Stimulated activated CD8-positive, alpha-beta memory T cell treated with anti-CD3 and anti-CD28 coated beads, Interleukin-4, amount 100 ng/mL, for 48 hours (primary cell): ENCODE data around the gene MRPL23.
A peak's percentile ranks its signal among the peaks of the same experiment; 100 is the strongest.
"Not testable (repeated sequence)": the region's sequence is repeated elsewhere in the genome, so short reads cannot be mapped to it uniquely, and the experiment has no call there.

ENCODE experiments used
- DNase-seq: peaks from one replicate; pipeline ENCODE4 v3.0.0-alpha.2; 2020

Gene MRPL23

DNA sequence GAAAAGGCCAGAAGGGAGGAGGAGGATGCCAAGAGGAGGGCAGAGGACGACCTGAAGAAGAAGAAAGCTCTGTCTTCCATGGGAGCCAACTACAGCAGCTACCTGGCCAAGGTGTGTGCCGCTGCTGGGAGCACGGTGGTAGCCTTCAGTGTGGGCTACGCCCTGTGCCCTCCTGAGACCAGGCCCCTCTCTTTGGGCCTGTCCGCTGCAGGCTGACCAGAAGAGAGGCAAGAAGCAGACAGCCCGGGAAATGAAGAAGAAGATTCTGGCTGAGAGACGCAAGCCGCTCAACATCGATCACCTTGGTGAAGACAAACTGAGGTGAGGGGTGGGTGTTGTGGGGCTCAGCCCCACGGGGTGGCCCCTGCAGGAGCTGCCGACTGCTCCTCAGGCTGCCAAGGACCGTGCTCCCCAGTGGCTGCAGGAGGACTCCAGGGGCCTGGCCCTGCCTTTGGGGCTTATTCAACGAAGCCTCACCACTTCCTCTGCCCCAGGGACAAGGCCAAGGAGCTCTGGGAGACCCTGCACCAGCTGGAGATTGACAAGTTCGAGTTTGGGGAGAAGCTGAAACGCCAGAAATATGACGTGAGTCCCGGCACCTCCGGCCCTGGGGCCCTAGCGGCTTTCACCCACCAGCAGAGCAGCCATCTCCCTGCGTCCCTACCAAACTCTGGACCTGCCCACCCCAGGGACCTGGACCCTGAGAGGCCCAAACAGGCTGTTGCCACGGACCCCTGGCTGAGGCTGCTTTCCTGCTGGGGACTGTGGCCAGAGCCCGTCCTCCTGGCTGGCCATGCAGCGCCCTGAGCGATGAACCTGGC is 12.6 kb upstream of the MRPL23 start:
- DNase-seq = no peak

DNA sequence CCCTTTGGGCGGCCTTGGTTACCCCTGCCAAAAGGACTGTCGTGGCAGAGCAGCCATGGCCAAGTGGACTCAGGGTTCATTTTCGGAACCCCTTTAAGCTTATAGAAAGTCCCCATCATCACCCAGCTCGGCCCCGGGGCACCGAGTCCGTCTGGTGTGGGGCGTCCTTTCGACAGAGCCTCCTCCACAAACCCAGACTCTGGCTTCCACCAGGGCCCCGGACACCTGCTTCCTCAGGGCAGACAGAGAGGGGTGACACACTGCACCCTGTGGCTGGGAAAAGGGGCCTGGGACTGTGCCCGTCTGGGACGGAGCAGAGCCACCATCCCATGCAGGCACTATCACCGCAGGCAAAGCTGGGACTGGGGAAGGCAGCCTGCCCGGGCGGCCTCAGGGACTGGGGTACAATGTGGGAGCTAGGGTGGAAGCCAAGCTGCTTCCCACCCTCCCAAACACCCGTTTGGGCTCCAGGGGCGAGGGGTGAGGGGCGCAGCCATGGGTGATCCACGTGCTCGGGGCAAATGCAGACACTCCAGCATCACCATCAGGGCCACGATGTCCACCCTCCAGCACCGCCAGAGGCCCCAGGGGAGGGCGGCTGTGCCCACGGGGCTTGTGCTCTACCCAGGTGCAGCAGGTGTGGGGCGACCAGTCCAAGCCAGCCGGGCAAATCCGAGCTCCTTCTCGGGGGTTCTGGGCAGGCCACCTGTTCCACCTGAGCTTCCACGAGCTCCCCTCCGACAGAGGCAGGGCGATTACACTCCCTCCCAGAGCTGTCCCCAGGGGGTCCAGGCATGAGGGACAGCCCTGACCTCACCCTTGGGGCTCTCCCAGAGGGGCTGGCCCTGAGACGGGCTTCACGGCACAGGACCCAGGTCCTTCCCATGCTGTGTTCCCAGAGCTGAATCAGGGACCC is 11.7 kb upstream of the MRPL23 start:
- no peak for DNase-seq

DNA sequence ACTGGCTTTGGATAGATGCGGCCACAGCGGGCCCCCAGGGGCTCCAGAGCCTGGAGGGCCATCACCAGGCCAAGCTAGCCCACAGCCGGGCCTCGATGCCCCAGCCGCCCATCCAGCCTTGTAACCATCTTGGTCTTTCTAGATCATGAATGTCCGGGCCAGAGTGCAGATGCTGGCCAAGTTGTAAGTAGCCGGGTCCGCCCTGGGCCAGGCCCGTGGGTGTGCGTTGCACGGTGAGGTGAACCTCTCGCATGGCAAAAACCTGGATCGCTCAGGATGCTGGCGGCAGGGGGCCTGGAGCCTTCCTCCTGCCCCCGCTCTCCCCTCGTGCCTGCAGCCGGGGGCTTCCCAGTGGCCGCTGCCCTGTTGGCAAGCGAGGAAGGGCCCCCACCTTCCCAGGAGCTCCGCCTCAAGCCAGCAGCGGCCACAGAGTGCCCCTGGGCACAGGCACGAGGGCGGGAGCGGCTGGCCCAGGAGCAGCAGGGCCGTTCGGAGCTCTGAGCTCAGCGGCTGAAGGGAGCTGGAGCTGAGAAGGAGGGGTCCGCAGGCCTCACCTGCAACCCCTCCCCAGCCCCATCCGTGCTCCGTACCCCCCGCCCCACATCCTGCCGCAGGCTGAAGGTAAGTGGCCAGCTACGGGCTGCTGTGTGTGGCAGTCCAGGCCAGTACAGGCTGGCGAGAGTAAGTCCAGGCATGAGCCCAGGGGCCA is 10.9 kb upstream of the MRPL23 start:
- DNase-seq = no peak

DNA sequence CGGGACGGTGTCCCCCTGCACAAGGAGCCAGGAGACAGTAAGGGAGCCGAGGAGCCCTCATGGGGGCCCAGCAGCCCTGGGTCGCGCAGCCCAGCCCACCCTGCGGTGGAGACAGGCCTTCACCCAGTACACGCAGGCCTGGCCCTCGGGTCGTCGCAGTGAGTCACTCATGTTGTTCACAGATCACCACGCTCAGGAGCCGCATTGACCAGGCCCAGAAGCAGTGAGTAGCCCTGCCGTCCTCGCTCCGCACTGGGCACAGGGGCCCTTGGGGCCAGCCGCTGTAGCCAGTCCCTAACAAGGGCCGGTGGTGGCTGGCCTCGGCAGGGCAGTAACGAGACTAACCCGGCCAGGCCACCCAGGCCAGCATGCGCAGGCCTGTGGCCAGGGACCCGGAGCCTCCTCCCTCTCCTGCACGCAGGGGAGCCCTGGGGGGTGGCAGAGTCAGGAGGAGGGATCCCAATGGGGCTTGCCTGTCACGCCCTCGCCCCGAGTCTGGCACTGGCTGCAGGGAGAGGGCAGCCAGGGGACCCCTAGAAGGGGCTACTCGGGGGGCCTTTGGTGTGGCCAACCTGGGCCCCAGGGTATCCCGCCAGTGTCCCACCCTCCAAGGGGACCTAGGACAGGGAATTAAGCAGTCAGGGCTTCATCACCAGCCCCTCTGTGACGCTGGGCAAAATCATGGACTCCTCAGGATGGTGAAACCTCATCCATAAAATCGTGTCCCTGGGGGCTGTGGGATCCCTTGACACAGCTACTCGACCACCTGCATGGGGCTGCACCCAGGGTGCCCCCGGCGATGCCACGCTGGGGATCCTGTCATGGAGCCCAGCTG is 10.1 kb upstream of the MRPL23 start:
- no peak for DNase-seq

DNA sequence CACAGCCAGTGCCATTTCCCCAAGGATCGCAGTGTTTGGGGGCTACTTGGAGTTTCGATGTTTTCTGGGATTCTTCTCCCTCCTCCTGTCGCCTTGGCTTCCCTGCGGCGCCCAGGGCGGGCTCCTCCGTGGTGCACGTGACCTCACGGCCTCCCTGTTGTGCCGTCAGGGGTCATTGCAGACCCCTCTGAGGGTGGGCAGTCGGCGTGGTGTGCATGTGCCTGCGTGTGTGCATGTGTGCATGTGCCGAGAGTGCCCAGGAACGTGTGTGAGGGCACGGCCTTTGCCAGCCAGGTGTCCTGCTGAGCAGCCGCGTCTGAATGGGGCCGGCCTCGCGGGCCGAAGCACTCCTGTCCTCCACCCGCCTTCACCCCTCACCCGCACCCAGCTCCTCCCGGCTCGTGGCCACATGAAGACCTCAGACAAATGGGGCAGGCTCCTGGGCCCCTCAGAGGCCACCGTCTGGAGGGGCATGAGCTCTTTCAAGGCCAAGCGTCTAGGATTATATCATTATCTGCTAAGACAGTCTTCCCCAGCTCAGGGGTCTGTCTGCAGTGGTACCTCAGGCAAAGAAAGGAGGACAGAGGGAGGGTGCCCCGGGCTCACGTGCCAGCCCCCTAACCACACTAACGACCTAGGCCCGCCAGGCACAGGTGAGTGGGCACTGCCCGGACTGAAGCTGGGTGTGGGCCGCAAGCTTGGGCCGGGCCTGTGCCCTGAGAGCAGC is 9.4 kb upstream of the MRPL23 start:
- no peak for DNase-seq

DNA sequence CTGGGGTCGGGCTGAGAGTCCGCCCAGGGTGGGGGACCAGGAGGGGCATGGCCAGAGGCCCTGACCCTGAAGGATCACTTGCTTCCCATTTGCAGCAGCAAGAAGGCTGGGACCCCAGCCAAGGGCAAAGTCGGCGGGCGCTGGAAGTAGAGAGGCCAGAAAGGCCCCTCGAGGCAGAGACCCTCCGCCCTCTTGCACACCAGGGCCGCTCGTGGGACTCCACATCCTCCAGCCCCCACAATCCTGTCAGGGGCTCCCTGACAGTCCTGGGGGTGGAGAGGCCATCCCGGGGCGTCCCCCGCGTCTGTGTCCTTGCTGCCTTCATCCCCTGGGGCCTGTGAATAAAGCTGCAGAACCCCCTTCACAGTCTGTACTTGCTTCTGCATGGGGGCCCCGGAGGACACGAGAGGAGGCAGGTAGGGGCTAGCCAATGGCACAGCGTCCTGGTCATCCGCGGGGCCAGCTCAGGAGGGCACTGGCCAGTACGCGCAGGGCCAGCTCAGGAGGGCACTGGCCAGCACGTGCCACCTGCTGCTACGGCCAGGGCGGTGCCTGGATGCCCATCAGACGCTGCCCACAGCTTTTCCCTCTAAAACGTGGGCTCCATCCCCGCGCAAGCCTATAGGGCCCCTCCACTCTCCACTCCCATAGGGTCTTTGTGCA is 8.7 kb upstream of the MRPL23 start:
- DNase-seq = no peak

DNA sequence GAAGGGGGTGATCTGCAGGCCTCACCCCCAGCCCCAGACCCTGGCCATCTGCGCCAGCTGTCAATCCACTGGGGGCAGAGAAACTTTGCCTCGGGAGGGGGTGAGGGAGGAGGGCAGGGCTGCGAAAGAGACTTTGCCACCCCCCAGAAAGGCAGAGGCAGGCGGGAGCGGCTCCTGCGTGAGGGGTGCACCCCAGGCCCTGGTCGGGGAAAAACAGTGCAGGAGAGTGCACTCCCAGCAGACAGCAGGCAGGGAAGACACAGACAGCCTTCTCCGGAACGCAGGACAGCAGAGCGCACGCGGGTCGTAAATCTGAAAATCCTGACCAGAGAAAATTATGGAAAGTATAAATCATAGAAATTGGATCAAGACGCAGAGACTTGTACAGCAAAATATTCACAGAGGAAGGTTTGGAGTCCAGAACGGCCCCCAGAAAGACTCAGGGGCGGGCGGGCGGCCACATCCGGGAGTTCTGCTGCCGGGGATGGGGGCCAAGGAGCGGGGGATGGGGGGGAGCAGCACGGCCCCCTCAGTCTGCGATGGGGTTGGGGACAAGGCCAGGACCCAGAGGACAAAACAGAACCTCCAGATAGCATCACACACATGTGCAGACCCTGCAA is 8.0 kb upstream of the MRPL23 start:
- no peak for DNase-seq

DNA sequence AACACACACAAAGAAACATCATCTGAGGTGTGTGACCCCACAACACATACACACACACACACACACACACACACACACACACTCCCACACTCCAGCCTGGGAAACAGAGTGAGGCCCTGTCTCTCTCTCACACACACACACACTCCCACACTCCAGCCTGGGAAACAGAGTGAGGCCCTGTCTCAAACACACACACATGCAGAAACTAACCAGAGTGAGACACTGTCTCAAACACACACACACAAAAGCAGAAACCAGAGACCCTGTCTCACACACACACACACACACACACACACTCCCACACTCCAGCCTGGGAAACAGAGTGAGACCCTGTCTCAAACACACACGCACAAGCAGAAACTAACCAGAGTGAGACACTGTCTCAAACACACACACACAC is 7.3 kb upstream of the MRPL23 start:
- DNase-seq = not testable (repeated sequence)

DNA sequence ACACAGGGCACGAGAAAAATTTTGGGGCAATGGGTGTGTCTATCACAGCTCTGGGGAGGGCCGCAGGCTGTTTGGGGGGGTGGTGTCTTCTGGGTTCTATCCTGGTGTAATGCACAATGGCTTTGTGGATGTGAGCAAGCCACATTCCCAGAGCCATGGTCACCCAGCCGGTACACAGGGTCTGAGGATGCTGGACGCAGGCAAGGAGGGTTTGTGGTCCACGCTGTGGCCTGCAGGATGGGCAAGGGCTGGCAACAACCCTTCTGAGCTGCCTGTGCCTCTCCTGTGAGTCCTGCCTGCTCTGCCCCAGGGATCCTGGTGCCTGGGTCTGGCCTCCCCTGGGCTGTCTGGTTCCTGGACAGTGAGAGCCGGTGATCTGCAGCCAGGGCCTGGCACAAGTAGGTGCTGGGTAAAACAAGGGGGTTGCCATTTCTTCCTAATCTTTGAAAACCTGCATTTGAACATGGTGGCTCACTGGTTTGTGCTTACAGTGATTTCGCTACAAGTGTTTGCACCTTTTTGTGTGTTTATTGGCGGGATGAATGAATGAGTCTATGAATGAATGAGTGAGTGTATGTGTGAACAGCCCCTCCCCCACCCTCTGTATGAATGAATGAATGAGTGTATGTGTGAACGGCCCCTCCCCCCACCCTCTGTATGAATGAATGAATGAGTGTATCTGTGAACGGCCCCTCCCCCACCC is 4.4 kb upstream of the MRPL23 start:
- DNase-seq = no peak

DNA sequence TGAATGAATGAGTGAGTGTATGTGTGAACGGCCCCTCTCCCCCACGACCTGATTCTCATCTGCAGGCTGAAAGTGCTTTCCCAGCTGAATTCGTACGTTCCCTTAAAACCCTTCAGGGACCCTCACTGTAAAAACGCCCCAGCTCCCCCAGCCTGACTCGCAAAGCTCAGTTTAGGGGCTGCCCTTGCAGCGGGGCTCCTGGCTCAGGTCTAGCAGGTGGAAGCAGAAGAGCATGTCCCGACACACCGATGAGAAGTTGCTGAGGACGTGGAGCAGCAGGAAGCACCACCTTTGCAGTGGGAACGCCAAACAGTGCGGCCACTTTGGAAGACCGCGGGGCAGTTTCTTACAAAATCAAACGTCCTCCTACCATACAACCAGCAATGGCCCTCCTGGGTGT is 3.6 kb upstream of the MRPL23 start:
- DNase-seq = no peak

DNA sequence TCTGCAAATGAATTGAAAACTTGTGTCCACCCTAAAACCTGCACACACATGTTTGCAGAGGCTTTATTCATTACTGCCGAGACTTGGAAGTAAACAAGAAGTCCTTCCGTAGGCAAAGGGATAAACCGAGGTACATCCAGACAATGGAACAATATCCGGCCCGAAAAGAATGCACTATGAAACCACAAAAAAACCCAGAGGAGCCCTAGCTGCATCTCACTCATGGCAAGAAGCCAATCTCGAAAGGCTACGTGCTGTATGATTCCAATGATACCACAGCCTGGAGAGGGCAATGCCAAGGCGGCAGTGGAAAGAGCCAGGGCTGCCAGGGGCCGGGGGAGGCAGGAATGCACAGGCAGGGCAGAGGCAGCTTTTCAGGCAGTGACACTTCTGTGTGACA is 3.2 kb upstream of the MRPL23 start:
- DNase-seq = no peak

DNA sequence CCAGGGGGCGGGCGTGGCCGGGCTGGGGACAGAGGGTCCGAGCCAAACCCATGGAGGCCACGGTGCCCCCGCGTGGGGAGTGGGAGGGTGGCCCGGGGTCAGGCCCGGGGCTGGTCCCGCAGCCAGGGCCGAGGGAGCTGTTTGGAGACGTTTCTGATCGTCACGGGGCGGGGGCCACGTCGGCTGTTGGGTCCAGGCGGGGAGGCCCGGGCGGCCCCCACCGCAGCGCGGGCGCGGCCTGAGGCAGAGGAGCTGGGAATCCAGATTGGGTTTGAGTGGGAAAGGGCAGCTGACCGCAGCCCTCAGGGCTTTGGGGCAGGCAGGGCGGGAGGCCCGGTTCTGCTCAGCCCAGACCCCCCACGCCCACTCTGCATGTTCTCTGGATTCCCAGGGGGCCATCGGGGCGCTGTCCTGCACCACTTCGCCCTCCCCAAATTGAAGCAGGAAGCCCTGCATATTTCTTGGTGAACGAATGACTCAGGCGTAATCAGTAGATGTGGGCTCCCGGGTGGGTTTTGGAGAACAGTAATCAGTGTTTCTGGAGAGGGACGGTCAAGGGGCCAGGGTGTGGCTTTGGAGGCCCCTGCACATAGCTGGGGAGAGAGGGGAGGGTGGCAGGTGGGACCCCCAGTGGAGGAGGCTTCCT is 583 bp downstream of the MRPL23 start:
- no peak for DNase-seq

DNA sequence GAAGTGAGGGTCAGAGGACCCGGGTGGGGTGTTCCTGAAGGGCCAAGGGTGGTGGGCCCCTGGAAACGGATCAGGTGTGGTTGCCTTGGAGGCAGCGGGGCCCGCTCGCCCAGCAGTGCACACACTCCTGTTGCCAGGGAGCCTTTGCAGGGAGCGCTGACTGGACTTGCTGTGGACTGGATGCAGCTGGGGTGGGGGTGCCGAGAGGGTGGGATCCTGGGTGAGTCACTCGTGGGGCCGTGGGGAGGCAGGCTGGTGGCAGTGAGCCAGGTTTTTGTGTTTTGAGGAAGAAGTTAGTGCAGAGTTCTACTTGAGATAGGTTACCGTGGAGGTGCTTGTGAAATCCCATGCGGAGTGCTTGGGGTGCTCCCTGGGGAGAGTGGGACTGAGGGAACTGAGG is 1.3 kb downstream of the MRPL23 start:
- DNase-seq = no peak

DNA sequence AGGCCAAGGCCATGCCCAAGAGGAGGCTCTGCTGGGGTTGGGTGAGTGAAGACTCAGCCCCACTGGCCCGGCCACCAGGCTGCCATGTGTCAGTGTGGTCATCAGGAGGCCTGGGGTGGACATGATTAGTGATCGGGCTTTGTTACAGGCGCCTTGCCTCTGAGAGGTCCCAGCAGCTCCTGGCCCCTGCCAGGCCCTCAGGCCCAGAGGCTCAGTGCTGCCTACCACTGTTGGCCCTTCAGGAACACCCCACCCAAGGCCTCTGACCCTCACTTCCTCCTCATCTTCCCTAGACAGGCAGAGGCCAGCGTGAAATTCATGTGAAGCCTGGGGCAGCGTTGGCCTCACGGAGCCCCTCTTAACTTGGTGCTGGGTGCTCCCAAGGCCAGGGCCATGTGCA is 2.2 kb downstream of the MRPL23 start:
- no peak for DNase-seq

DNA sequence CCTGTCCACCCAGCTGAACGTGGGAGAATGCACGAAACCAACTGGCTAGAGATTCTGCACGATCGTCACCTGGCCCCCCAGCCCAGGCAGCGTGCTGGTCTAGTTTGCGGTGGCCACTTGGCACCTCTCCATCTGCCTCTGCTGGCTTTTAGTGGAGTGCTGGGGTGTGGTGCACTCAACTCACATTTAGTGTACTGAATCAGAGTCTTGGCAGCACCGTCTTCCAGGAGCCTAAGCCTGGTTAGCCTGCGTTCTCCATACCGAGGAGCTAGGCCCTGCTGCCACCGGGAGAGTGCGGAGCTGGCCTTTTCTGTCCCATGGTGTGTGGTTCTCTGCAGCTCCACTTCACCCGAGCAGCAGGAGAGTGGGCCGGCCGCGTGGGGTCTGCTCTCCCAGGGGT is 2.8 kb downstream of the MRPL23 start:
- no peak for DNase-seq

DNA sequence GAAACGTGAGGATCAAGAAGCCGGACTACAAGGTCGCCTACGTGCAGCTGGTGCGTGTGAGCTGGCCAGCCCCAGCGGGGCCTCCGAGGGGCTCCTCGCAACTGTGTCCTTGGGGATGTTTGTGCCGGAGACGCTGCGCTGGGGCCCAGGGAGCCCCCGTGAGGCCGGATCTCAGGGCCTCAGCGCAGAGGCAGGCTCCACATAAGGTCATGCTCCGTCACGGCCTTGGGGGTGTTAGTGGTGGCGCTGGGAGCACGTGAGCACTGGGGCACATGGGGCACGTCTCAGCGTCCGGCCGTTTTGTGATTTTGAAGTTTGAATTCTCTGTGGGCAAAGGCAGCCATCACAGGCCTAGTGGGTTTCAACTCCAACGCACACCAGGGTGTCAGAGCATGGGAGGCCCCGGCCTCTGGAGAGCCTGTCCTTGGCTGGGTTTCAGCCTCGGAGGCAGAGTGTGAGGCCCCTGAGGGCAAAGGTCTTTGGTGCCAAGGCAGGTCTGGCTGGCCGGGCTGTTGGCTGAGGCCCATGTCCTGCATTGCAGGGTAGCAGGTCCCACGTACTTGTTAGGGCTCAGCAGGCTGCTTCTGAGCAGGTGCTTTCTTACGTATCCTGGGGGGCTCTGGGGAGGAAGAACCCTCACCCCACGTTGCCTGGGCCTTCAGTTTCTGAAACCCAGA is 5.8 kb downstream of the MRPL23 start:
- DNase-seq = no peak

DNA sequence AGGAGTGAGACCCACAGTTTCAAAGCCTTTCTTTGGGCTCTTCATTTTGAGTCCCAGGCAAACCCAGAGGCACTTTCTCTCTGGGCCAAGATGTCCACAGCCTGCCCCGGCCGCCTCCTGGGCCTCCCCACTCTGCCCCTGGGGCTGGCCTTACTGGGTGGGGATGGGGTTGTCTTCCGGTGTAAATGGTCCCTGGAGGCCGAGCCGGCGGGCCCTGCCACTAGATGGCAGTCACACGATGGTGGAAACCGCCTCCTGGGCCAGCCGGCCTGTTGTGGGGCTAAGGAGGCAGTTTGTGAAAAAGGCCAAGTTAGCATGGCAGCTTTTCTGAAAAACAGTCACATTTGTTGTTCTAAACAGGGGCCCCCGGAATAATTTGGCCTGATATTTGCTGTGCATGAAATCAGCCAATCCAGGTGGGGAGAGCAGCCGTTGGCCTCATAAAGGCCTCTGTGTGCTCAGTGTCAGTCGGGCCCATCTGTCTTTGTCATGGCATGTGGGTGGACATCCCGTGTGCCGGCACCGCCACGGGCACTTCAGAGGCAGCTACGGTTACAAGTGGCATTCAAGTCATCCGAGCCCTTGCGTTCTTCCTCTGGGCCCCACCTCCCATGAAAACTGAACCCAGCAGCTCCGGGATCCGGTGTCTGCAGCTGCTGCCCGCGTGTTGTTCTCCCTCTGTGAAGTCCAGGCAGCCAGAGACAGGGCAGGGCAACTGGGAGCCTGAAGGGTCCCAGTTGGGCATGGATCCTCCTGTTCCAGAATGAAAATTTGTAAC is 6.5 kb downstream of the MRPL23 start:
- DNase-seq = peak; percentile 41

DNA sequence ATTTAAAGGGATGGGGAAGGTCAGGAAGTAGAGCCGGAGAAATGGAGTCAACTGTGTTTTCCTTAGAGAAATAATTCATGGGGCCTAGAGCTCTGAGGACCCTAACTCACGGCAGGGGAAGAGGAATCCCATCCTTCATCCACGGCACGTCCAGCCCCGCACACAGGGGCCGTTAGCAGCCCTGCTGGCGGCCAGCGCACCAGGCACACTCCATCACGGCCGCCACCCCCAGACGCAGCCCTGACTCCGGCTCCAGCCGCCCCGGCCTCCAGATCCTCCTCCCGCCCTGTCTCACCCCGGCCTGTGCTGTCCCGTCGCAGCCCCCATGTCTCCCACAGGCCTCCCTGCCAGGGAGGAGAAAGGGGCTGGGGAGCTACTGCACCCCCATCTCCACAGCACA is 11.2 kb downstream of the MRPL23 start:
- DNase-seq = no peak
